GM23338 (cell line): ENCODE measurements around the gene CACNB2.

Experiments
- CREB1 ChIP-seq: fragments of 250-450 bp; sonication (Bioruptor Pico); IDR thresholded peaks from 2 replicates; pipeline ENCODE4 v1.5.0; 2020; ENCODE audit warnings: low read depth, mild to moderate bottlenecking, moderate library complexity
- EZH2 ChIP-seq: fragments of 200-600 bp; sonication (generic); IDR thresholded peaks from one replicate; pipeline ENCODE4 v1.8.0; 2017; ENCODE audit warnings: antibody characterized with exemption, mild to moderate bottlenecking, low read depth; ENCODE audit not compliant: unreplicated experiment
- EZH2phosphoT487 ChIP-seq: fragments of 200-600 bp; sonication (generic); IDR thresholded peaks from one replicate; pipeline ENCODE4 v1.8.1; 2018; ENCODE audit warnings: antibody characterized with exemption; ENCODE audit not compliant: unreplicated experiment
- JUNB ChIP-seq: IDR thresholded peaks from one replicate; pipeline ENCODE4 v1.6.1; 2016; ENCODE audit warnings: antibody characterized with exemption; ENCODE audit not compliant: unreplicated experiment
- POLR2AphosphoS5 ChIP-seq: IDR thresholded peaks from 2 replicates; pipeline ENCODE4 v1.6.1; 2016; ENCODE audit warnings: antibody characterized with exemption, low read depth
- ZNF114 ChIP-seq: fragments of 250-450 bp; sonication (Bioruptor Pico); IDR thresholded peaks from 2 replicates; pipeline ENCODE4 v1.5.0; 2020; ENCODE audit warnings: mild to moderate bottlenecking, moderate library complexity
- TF ChIP-seq, protein P1 (sequence below), 2 experiments: fragments of 200-600 bp in 1 of 2; sonication (generic) in 1 of 2; conservative IDR thresholded peaks; 2 replicates each; pipeline versions ENCODE4 v1.5.1 to v1.6.1; 2016 to 2017; ENCODE audit warnings: antibody characterized with exemption in 2 of 2, low read depth in 2 of 2, mild to moderate bottlenecking in 2 of 2, moderate library complexity in 1 of 2

DNA sequence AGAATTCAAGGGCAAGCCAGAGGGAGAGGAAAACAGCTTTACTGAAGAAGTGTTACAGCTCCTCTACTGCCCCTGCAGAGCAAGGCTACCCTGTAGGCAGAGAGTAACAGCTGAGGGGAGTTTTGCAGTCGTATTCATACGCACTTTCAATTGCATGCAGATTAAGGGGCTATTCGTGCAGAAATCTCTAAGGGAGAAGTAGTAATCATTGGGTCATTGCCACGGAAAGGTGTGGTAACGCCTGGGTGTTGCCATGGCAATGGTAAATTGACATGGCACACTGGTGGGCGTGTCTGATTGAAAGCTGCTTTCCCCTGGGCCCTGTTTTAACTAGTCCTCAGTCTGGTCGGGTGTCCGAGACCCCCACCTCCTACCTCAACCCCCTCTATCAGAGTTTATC is 284.0 kb downstream of the CACNB2 start:
- TF ChIP-seq, protein P1, sequence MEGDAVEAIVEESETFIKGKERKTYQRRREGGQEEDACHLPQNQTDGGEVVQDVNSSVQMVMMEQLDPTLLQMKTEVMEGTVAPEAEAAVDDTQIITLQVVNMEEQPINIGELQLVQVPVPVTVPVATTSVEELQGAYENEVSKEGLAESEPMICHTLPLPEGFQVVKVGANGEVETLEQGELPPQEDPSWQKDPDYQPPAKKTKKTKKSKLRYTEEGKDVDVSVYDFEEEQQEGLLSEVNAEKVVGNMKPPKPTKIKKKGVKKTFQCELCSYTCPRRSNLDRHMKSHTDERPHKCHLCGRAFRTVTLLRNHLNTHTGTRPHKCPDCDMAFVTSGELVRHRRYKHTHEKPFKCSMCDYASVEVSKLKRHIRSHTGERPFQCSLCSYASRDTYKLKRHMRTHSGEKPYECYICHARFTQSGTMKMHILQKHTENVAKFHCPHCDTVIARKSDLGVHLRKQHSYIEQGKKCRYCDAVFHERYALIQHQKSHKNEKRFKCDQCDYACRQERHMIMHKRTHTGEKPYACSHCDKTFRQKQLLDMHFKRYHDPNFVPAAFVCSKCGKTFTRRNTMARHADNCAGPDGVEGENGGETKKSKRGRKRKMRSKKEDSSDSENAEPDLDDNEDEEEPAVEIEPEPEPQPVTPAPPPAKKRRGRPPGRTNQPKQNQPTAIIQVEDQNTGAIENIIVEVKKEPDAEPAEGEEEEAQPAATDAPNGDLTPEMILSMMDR (conservative IDR thresholded peaks at IDR 0.05; ENCODE audit: low read depth in 2 of 2): no peak
- TF ChIP-seq EZH2 (no peak), POLR2AphosphoS5 (no peak), JUNB (no peak), EZH2phosphoT487 (no peak), CREB1 (CRISPR knock-in tag) (no peak), ZNF114 (CRISPR knock-in tag) (no peak)
